WTC11 (cell line): ENCODE results near the gene DOK3.

Experiments used
- ELF4 ChIP-seq: sonication (generic); formaldehyde crosslinking; IDR thresholded peaks from 2 replicates; pipeline ENCODE4 v1.8.1; 2022; ENCODE audit warnings: low read depth, mild to moderate bottlenecking, moderate library complexity, missing genetic modification reagents
- FOXJ3 ChIP-seq: sonication (generic); formaldehyde crosslinking; IDR thresholded peaks from 2 replicates; pipeline ENCODE4 v1.9.0; 2021; ENCODE audit warnings: missing genetic modification reagents, mild to moderate bottlenecking, borderline replicate concordance
- GRHL2 ChIP-seq: fragments of 250-450 bp; sonication (Bioruptor Pico); IDR thresholded peaks from 2 replicates; pipeline ENCODE4 v1.8.0; 2022; ENCODE audit warnings: mild to moderate bottlenecking, moderate library complexity; ENCODE audit not compliant: insufficient replicate concordance, severe bottlenecking
- MYBL2 ChIP-seq: sonication (generic); formaldehyde crosslinking; IDR thresholded peaks from 2 replicates; pipeline ENCODE4 v1.8.1; 2023; ENCODE audit warnings: mild to moderate bottlenecking, moderate library complexity, missing genetic modification reagents
- NFYB ChIP-seq: sonication (generic); formaldehyde crosslinking; conservative IDR thresholded peaks from 2 replicates; pipeline ENCODE4 v1.8.0; 2022; ENCODE audit warnings: low read depth, missing genetic modification reagents
- NR2C2 ChIP-seq: sonication (generic); formaldehyde crosslinking; IDR thresholded peaks from 2 replicates; pipeline ENCODE4 v1.8.0; 2022; ENCODE audit warnings: mild to moderate bottlenecking, missing genetic modification reagents
- ZNF263 ChIP-seq: sonication (generic); formaldehyde crosslinking; IDR thresholded peaks from 2 replicates; pipeline ENCODE4 v1.8.1; 2022; ENCODE audit warnings: low read depth, mild to moderate bottlenecking, moderate library complexity, missing genetic modification reagents
- TF ChIP-seq, protein P1 (sequence below): fragments of 200-600 bp; IDR thresholded peaks from 2 replicates; pipeline ENCODE4 v1.8.0; 2022; ENCODE audit warnings: antibody characterized with exemption
- TF ChIP-seq, protein P2 (sequence below): sonication (generic); formaldehyde crosslinking; IDR thresholded peaks from 2 replicates; pipeline ENCODE4 v1.8.0; 2022; ENCODE audit warnings: mild to moderate bottlenecking, missing genetic modification reagents
- TF ChIP-seq, protein P3 (sequence below): sonication (generic); formaldehyde crosslinking; IDR thresholded peaks from 2 replicates; pipeline ENCODE4 v1.8.0; 2023; ENCODE audit warnings: missing genetic modification reagents

DNA sequence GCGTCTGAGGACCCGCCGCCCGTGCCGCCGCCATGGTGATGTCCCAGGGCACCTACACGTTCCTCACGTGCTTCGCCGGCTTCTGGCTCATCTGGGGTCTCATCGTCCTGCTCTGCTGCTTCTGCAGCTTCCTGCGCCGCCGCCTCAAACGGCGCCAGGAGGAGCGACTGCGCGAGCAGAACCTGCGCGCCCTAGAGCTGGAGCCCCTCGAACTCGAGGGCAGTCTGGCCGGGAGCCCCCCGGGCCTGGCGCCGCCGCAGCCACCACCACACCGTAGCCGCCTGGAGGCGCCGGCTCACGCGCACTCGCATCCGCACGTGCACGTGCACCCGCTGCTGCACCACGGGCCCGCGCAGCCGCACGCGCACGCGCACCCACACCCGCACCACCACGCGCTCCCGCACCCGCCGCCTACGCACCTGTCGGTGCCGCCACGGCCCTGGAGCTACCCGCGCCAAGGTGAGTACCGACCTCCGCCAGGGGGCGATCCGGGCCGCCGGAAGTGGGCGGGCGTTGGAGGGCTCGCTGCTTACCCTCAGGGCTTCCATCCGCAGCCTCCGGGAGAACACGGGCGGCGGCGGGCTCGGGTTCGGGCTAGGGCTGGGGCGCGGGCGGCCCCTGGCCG is 54.5 kb downstream of the DOK3 start:
- TF ChIP-seq, protein P1, sequence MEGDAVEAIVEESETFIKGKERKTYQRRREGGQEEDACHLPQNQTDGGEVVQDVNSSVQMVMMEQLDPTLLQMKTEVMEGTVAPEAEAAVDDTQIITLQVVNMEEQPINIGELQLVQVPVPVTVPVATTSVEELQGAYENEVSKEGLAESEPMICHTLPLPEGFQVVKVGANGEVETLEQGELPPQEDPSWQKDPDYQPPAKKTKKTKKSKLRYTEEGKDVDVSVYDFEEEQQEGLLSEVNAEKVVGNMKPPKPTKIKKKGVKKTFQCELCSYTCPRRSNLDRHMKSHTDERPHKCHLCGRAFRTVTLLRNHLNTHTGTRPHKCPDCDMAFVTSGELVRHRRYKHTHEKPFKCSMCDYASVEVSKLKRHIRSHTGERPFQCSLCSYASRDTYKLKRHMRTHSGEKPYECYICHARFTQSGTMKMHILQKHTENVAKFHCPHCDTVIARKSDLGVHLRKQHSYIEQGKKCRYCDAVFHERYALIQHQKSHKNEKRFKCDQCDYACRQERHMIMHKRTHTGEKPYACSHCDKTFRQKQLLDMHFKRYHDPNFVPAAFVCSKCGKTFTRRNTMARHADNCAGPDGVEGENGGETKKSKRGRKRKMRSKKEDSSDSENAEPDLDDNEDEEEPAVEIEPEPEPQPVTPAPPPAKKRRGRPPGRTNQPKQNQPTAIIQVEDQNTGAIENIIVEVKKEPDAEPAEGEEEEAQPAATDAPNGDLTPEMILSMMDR = peak; percentile 43
- TF ChIP-seq GRHL2 (CRISPR knock-in tag) (no peak), MYBL2 (CRISPR knock-in tag) (peak; percentile 78), NR2C2 (CRISPR knock-in tag) (0 out of 2 replicates have a peak, but pooled peaks have one; percentile 9), ZNF263 (CRISPR knock-in tag) (no peak), FOXJ3 (no peak), NFYB (CRISPR knock-in tag) (peak; percentile 1; the same call in 1 of the 2 replicates), ELF4 (CRISPR knock-in tag) (peak; percentile 86; the same call in 1 of the 2 replicates)
- TF ChIP-seq, protein P2, sequence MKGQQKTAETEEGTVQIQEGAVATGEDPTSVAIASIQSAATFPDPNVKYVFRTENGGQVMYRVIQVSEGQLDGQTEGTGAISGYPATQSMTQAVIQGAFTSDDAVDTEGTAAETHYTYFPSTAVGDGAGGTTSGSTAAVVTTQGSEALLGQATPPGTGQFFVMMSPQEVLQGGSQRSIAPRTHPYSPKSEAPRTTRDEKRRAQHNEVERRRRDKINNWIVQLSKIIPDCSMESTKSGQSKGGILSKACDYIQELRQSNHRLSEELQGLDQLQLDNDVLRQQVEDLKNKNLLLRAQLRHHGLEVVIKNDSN (CRISPR knock-in tag) = no peak; the same call in 1 of the 2 replicates
- TF ChIP-seq, protein P3, sequence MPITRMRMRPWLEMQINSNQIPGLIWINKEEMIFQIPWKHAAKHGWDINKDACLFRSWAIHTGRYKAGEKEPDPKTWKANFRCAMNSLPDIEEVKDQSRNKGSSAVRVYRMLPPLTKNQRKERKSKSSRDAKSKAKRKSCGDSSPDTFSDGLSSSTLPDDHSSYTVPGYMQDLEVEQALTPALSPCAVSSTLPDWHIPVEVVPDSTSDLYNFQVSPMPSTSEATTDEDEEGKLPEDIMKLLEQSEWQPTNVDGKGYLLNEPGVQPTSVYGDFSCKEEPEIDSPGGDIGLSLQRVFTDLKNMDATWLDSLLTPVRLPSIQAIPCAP = 0 out of 2 replicates have a peak, but pooled peaks have one; percentile 15
